GM23338 (cell line): Measurements from ENCODE around the gene CDCP1. TPM values are rescaled to one million over a fixed set of nuclear protein-coding genes. Genes with fewer than 3 reads are reported as not detected.

Experiments
- ATAC-seq: fragments of 200-7000 bp; cut with Tn5 transposase; 3 replicates; pipeline ENCODE4 v1.9.1; 2020
- DNase-seq: peaks from one replicate; pipeline ENCODE4 v3.0.0-alpha.2; 2015; ENCODE audit warnings: low spot score
- H2AFZ ChIP-seq: fragments of 200-600 bp; sonication (generic); 2 replicates; pipeline ENCODE4 v1.8.0; 2016; ENCODE audit warnings: antibody characterized with exemption, mild to moderate bottlenecking, moderate library complexity
- H3F3A ChIP-seq: fragments of 200-600 bp; sonication (generic); replicated peaks from 2 replicates; pipeline ENCODE4 v1.8.0; 2017; ENCODE audit warnings: antibody characterized with exemption, mixed run types, low read depth
- H3K27ac ChIP-seq: fragments of 200-600 bp; sonication (generic); 2 replicates; pipeline ENCODE4 v1.6.1; 2016; ENCODE audit warnings: low read depth
- H3K27me3 ChIP-seq: fragments of 200-600 bp; sonication (generic); 2 replicates; pipeline ENCODE4 v1.8.0; 2016; ENCODE audit warnings: mild to moderate bottlenecking, mixed run types, moderate library complexity; ENCODE audit not compliant: insufficient read depth
- H3K36me3 ChIP-seq: fragments of 200-600 bp; sonication (generic); 2 replicates; pipeline ENCODE4 v1.8.0; 2016; ENCODE audit warnings: mild to moderate bottlenecking; ENCODE audit not compliant: insufficient read depth
- H3K4me1 ChIP-seq: fragments of 200-600 bp; sonication (generic); 2 replicates; pipeline ENCODE4 v1.8.0; 2016; ENCODE audit warnings: mild to moderate bottlenecking, moderate library complexity; ENCODE audit not compliant: insufficient read depth
- H3K4me2 ChIP-seq: fragments of 200-600 bp; sonication (generic); 2 replicates; pipeline ENCODE4 v1.7.1; 2017; ENCODE audit warnings: mixed run types
- H3K4me3 ChIP-seq: fragments of 200-600 bp; sonication (generic); 2 replicates; pipeline ENCODE4 v1.6.1; 2016; ENCODE audit warnings: mixed run types
- H3K79me2 ChIP-seq: fragments of 200-600 bp; sonication (generic); replicated peaks from 2 replicates; pipeline ENCODE4 v1.8.0; 2017; ENCODE audit warnings: mild to moderate bottlenecking; ENCODE audit not compliant: insufficient read depth
- H3K9me2 ChIP-seq: fragments of 200-600 bp; sonication (generic); 2 replicates; pipeline ENCODE4 v1.8.0; 2017; ENCODE audit not compliant: insufficient read depth
- H4K20me1 ChIP-seq: fragments of 200-600 bp; sonication (generic); replicated peaks from 2 replicates; pipeline ENCODE4 v1.8.0; 2017; ENCODE audit warnings: mild to moderate bottlenecking; ENCODE audit not compliant: insufficient read depth
- H3K27ac Mint-ChIP-seq: 2 replicates; pipeline ENCODE4 v1.8.0; 2020; ENCODE audit warnings: inconsistent platforms, mild to moderate bottlenecking, moderate library complexity, mixed read lengths
- H3K27me3 Mint-ChIP-seq: 3 replicates; pipeline ENCODE4 v1.8.0; 2022; ENCODE audit warnings: low read depth, mild to moderate bottlenecking, moderate library complexity, mixed read lengths, inconsistent platforms; ENCODE audit not compliant: insufficient read depth, poor library complexity
- H3K36me3 Mint-ChIP-seq: 3 replicates; pipeline ENCODE4 v1.8.0; 2021; ENCODE audit warnings: low read depth, mild to moderate bottlenecking, inconsistent platforms, moderate library complexity, mixed read lengths
- H3K4me1 Mint-ChIP-seq: 3 replicates; pipeline ENCODE4 v1.8.0; 2020; ENCODE audit warnings: mild to moderate bottlenecking, inconsistent platforms, mixed read lengths
- H3K4me3 Mint-ChIP-seq: 3 replicates; pipeline ENCODE4 v1.8.0; 2021; ENCODE audit warnings: moderate library complexity, mild to moderate bottlenecking, inconsistent platforms, mixed read lengths
- H3K9me3 Mint-ChIP-seq: 3 replicates; pipeline ENCODE4 v1.8.0; 2020; ENCODE audit warnings: moderate library complexity, mild to moderate bottlenecking, inconsistent platforms, mixed read lengths
- CREB1 ChIP-seq: fragments of 250-450 bp; sonication (Bioruptor Pico); IDR thresholded peaks from 2 replicates; pipeline ENCODE4 v1.5.0; 2020; ENCODE audit warnings: low read depth, mild to moderate bottlenecking, moderate library complexity
- EZH2 ChIP-seq: fragments of 200-600 bp; sonication (generic); IDR thresholded peaks from one replicate; pipeline ENCODE4 v1.8.0; 2017; ENCODE audit warnings: antibody characterized with exemption, mild to moderate bottlenecking, low read depth; ENCODE audit not compliant: unreplicated experiment
- EZH2phosphoT487 ChIP-seq: fragments of 200-600 bp; sonication (generic); IDR thresholded peaks from one replicate; pipeline ENCODE4 v1.8.1; 2018; ENCODE audit warnings: antibody characterized with exemption; ENCODE audit not compliant: unreplicated experiment
- JUNB ChIP-seq: IDR thresholded peaks from one replicate; pipeline ENCODE4 v1.6.1; 2016; ENCODE audit warnings: antibody characterized with exemption; ENCODE audit not compliant: unreplicated experiment
- NANOG ChIP-seq: IDR thresholded peaks from 2 replicates; pipeline ENCODE4 v1.6.1; 2016; ENCODE audit warnings: antibody characterized with exemption, borderline replicate concordance
- POLR2AphosphoS5 ChIP-seq: IDR thresholded peaks from 2 replicates; pipeline ENCODE4 v1.6.1; 2016; ENCODE audit warnings: antibody characterized with exemption, low read depth
- STAT1 ChIP-seq: IDR thresholded peaks from one replicate; pipeline ENCODE4 v1.6.1; 2016; ENCODE audit warnings: antibody characterized with exemption; ENCODE audit not compliant: unreplicated experiment
- ZNF114 ChIP-seq: fragments of 250-450 bp; sonication (Bioruptor Pico); IDR thresholded peaks from 2 replicates; pipeline ENCODE4 v1.5.0; 2020; ENCODE audit warnings: mild to moderate bottlenecking, moderate library complexity
- ZNF331 ChIP-seq: fragments of 250-450 bp; sonication (Bioruptor Pico); IDR thresholded peaks from 2 replicates; pipeline ENCODE4 v1.5.0; 2020; ENCODE audit warnings: low read depth, mild to moderate bottlenecking, moderate library complexity
- polyA plus RNA-seq: library from polyadenylated mRNA; unstranded; fragments of >200 nt; fragmentation: Nextera tagmentation; extraction: Ambion mirVana; gene quantifications from 2 replicates; pipeline ENCODE4 v1.2.1, GENCODE V29; 2016
- total RNA-seq: library from RNA; depleted of rRNA; stranded (reverse); fragments of >200 nt; shearing (Covaris generic); gene quantifications from 2 replicates; pipeline ENCODE4 v1.2.3, GENCODE V29; 2014
- TF ChIP-seq, protein P1 (sequence below): IDR thresholded peaks from one replicate; pipeline ENCODE4 v1.6.1; 2018; ENCODE audit warnings: antibody characterized with exemption; ENCODE audit not compliant: unreplicated experiment
- TF ChIP-seq, protein P2 (sequence below), 2 experiments: fragments of 200-600 bp in 1 of 2; sonication (generic) in 1 of 2; conservative IDR thresholded peaks; 2 replicates each; pipeline versions ENCODE4 v1.5.1 to v1.6.1; 2016 to 2017; ENCODE audit warnings: antibody characterized with exemption in 2 of 2, low read depth in 2 of 2, mild to moderate bottlenecking in 2 of 2, moderate library complexity in 1 of 2
- TF ChIP-seq, protein P3 (sequence below): IDR thresholded peaks from 2 replicates; pipeline ENCODE4 v1.6.1; 2016; ENCODE audit warnings: antibody characterized with exemption

CDCP1 gene
- total and polyA plus RNA-seq, 2 experiments from 2014 or later = 7.7 to 20.1 TPM

DNA sequence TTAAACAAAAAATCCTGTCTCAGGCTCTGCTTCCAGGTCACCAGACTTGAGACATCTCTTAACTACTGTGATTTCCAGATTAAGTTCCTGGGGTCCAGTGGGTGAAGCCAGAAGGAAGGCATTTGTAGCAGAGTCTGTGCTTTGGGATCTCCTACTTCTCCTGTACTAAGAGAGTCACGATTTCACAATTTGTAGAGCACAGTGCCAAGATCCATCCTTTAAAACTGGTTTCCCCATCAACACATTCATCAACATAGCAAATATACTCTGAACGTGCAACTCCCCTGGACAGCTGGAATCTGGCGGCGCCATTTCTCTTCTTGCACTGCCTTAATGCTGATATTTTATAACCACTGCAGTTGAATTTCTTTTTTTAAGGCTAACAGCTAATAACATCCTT lies 33.2 kb downstream of the CDCP1 start:
- Mint-ChIP-seq H3K4me1 (no peaks in the 10 kb centered on the region), H3K27me3 (no peaks in the 10 kb centered on the region), H3K36me3 (peaks cover 19% of the 10 kb centered on the region), H3K9me3 (no peaks in the 10 kb centered on the region), H3K27ac (no peak overlapping the region), H3K4me3 (no peak overlapping the region)
- Histone ChIP-seq H3K36me3 (peaks cover 4% of the 10 kb centered on the region; the same call in 1 of the 2 replicates), H3K27ac (no peak overlapping the region), H3K4me2 (no peak overlapping the region), H3K27me3 (no peaks in the 10 kb centered on the region), H3K4me3 (no peak overlapping the region), H3K4me1 (no peaks in the 10 kb centered on the region), H3K9me2 (no peaks in the 10 kb centered on the region), H3K79me2 (no peaks in the 10 kb centered on the region), H3F3A (no peaks in the 10 kb centered on the region), H2AFZ (no peak overlapping the region), H4K20me1 (0 out of 2 replicates have a peak, but pooled peaks cover 4% of the 10 kb centered on the region)
- no peak for ATAC-seq
- no peak for TF ChIP-seq POLR2AphosphoS5
- no peak for TF ChIP-seq EZH2phosphoT487
- no peak for TF ChIP-seq NANOG
- TF ChIP-seq, protein P1, sequence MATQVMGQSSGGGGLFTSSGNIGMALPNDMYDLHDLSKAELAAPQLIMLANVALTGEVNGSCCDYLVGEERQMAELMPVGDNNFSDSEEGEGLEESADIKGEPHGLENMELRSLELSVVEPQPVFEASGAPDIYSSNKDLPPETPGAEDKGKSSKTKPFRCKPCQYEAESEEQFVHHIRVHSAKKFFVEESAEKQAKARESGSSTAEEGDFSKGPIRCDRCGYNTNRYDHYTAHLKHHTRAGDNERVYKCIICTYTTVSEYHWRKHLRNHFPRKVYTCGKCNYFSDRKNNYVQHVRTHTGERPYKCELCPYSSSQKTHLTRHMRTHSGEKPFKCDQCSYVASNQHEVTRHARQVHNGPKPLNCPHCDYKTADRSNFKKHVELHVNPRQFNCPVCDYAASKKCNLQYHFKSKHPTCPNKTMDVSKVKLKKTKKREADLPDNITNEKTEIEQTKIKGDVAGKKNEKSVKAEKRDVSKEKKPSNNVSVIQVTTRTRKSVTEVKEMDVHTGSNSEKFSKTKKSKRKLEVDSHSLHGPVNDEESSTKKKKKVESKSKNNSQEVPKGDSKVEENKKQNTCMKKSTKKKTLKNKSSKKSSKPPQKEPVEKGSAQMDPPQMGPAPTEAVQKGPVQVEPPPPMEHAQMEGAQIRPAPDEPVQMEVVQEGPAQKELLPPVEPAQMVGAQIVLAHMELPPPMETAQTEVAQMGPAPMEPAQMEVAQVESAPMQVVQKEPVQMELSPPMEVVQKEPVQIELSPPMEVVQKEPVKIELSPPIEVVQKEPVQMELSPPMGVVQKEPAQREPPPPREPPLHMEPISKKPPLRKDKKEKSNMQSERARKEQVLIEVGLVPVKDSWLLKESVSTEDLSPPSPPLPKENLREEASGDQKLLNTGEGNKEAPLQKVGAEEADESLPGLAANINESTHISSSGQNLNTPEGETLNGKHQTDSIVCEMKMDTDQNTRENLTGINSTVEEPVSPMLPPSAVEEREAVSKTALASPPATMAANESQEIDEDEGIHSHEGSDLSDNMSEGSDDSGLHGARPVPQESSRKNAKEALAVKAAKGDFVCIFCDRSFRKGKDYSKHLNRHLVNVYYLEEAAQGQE = no peak
- TF ChIP-seq ZNF114 (CRISPR knock-in tag) = no peak
- TF ChIP-seq STAT1 = no peak
- no peak for TF ChIP-seq ZNF331
- TF ChIP-seq CREB1 (CRISPR knock-in tag) = no peak
- TF ChIP-seq EZH2 = no peak
- TF ChIP-seq JUNB = no peak
- TF ChIP-seq, protein P2, sequence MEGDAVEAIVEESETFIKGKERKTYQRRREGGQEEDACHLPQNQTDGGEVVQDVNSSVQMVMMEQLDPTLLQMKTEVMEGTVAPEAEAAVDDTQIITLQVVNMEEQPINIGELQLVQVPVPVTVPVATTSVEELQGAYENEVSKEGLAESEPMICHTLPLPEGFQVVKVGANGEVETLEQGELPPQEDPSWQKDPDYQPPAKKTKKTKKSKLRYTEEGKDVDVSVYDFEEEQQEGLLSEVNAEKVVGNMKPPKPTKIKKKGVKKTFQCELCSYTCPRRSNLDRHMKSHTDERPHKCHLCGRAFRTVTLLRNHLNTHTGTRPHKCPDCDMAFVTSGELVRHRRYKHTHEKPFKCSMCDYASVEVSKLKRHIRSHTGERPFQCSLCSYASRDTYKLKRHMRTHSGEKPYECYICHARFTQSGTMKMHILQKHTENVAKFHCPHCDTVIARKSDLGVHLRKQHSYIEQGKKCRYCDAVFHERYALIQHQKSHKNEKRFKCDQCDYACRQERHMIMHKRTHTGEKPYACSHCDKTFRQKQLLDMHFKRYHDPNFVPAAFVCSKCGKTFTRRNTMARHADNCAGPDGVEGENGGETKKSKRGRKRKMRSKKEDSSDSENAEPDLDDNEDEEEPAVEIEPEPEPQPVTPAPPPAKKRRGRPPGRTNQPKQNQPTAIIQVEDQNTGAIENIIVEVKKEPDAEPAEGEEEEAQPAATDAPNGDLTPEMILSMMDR (conservative IDR thresholded peaks at IDR 0.05; ENCODE audit: low read depth in 2 of 2) = no peak
- TF ChIP-seq, protein P3, sequence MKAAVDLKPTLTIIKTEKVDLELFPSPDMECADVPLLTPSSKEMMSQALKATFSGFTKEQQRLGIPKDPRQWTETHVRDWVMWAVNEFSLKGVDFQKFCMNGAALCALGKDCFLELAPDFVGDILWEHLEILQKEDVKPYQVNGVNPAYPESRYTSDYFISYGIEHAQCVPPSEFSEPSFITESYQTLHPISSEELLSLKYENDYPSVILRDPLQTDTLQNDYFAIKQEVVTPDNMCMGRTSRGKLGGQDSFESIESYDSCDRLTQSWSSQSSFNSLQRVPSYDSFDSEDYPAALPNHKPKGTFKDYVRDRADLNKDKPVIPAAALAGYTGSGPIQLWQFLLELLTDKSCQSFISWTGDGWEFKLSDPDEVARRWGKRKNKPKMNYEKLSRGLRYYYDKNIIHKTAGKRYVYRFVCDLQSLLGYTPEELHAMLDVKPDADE = no peak
- no peak for DNase-seq
